Panc1 (cell line): ENCODE measurements around the gene STK24. TPM values are rescaled to one million over a fixed set of nuclear protein-coding genes. Genes with fewer than 3 reads are reported as not detected.

Experiments
- ATAC-seq: fragments of 200-7000 bp; cut with Tn5 transposase; 2 replicates; pipeline ENCODE4 v1.9.1; 2020; ENCODE audit warnings: mild to moderate bottlenecking, moderate library complexity
- BruUV-seq: library from RNA; stranded (reverse); fragments of 400-500 nt; replicated peaks from 2 replicates; lab custom pipeline; 2021; lab: Mats Ljungman, UMichigan
- CTCF ChIA-PET: fragments of 300-600 bp; sonication (Branson Sonifier 250); formaldehyde crosslinking; loops from one replicate; lab custom pipeline; 2022; ENCODE audit warnings: antibody characterized with exemption; lab: Charles Lee
- POLR2A ChIA-PET: fragments of 300-600 bp; sonication (Branson Sonifier 250); formaldehyde crosslinking; loops from one replicate; lab custom pipeline; 2022; ENCODE audit warnings: antibody characterized with exemption; lab: Charles Lee
- DNase-seq: peaks from one replicate; pipeline ENCODE4 v3.0.0-alpha.2; 2010; ENCODE audit warnings: low read depth, low spot score
- H3K27ac ChIP-seq: 2 replicates; pipeline ENCODE4 v1.5.1; 2011; ENCODE audit warnings: mild to moderate bottlenecking, low read length, inconsistent platforms
- H3K27me3 ChIP-seq: fragments of 200-500 bp; sonication (Bioruptor generic); 2 replicates; pipeline ENCODE4 v1.6.0; 2014; ENCODE audit warnings: low read length, inconsistent platforms; ENCODE audit not compliant: control insufficient read depth, insufficient read depth
- H3K36me3 ChIP-seq: fragments of 200-500 bp; sonication (Bioruptor generic); 2 replicates; pipeline ENCODE4 v1.5.1; 2014; ENCODE audit warnings: inconsistent platforms, mild to moderate bottlenecking, low read length, moderate library complexity; ENCODE audit not compliant: control insufficient read depth, insufficient read depth
- H3K4me1 ChIP-seq: 2 replicates; pipeline ENCODE4 v1.5.1; 2011; ENCODE audit warnings: inconsistent platforms, mild to moderate bottlenecking, low read length, moderate library complexity; ENCODE audit not compliant: control insufficient read depth, insufficient read depth
- H3K4me3 ChIP-seq, 2 experiments: 2 replicates each; pipeline ENCODE4 v1.5.1; 2011 to 2012; ENCODE audit warnings: low read depth in 2 of 2, low read length in 2 of 2, mild to moderate bottlenecking in 2 of 2, inconsistent platforms in 1 of 2, moderate library complexity in 1 of 2
- H3K9me3 ChIP-seq: fragments of 200-500 bp; sonication (Bioruptor generic); 2 replicates; pipeline ENCODE4 v1.5.1; 2014; ENCODE audit warnings: low read depth, mild to moderate bottlenecking, inconsistent platforms, low read length, moderate library complexity; ENCODE audit not compliant: control insufficient read depth, insufficient read depth
- POLR2AphosphoS5 ChIP-seq: IDR thresholded peaks from 2 replicates; pipeline ENCODE4 v1.6.1; 2012; ENCODE audit warnings: mild to moderate bottlenecking, low read depth, low read length, moderate library complexity
- SIN3A ChIP-seq: IDR thresholded peaks from 2 replicates; pipeline ENCODE4 v1.6.1; 2012; ENCODE audit warnings: low read depth, mild to moderate bottlenecking, low read length, moderate library complexity, borderline replicate concordance; ENCODE audit not compliant: insufficient read depth
- TCF7L2 ChIP-seq: IDR thresholded peaks from 2 replicates; pipeline ENCODE4 v1.6.1; 2011; ENCODE audit warnings: mild to moderate bottlenecking, low read depth, low read length, inconsistent platforms
- in situ Hi-C: cut with HindIII; loops from 2 replicates; pipeline ENCODE4 v1.10.0; 2016; ENCODE audit warnings: low sequenced_read_pairs, low pct_unique_long_range_greater_than_20kb
- intact Hi-C: fragments of 100-400 bp; cut with micrococcal nuclease; formaldehyde crosslinking; loops from one replicate; pipeline ENCODE4 v1.10.0; 2022; ENCODE audit not compliant: unreplicated experiment
- total RNA-seq: library from RNA; stranded (reverse); gene quantifications from one replicate; pipeline ENCODE4 v1.2.1, GENCODE V29; 2021; ENCODE audit not compliant: unreplicated experiment
- TF ChIP-seq, protein P1 (sequence below), 2 experiments: IDR thresholded peaks; 2 replicates each; pipeline ENCODE4 v1.6.1; 2011 to 2012; ENCODE audit warnings: low read depth in 2 of 2, control low read depth in 1 of 2, low read length in 1 of 2, mild to moderate bottlenecking in 1 of 2, moderate library complexity in 1 of 2; ENCODE audit not compliant: insufficient read depth in 1 of 2
- TF ChIP-seq, protein P2 (sequence below): fragments of 450-650 bp; IDR thresholded peaks from 2 replicates; pipeline ENCODE4 v1.5.1; 2017; ENCODE audit warnings: mild to moderate bottlenecking

Gene STK24
- total RNA-seq, 1 experiment from 2014 or later: 57.3 TPM

DNA sequence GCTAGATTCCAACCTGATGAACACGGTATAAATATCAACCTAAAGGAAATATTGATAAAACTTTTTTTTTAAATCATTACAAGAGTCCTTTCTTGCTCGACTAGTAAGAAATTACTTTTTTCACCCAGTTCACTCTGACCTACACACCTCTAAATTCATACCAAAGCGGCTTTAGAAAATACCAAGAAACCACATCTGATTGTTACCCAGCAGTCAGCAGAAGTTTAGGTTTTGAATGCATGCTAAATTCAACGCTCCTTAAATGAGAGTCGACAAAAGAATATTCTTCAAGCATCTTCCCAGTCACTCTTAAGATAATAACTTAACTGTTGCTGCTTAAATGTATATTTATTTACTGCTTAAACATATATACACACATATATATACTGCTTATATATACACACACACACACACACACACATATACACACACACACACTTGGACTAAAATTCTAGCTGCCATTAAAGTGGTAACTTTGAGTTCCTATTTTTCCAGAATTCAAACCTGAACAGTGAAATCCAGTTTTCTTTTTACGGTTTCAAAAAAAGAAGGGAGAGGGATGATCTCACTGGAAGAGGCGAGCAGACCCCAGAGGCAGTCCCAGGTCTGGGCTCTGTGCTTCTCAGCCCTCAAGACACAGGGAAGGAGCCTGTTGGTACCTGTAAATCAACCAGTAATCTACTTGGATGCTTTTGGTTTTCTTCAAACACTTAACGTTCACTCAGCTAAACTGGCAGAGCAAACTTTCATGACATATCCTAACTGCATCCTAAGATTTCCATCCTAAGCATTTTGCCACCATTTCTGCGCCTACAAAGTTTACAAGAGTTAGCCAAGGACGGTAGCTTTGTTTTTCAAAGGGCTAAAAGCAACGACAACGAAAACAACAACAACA is 1.7 kb downstream of the STK24 start:
- in situ Hi-C loops: no loop called here
- no peaks in the 10 kb centered on the region for H3K27me3 ChIP-seq
- DNase-seq (no peak), ATAC-seq (no peak)
- ChIA-PET CTCF (no interaction called here), POLR2A (interaction anchor here (0.6 kb wide), 1 partner anchor 23 kb away, joined by 3 read pairs; no protein-coding TSS in a partner anchor)
- no TSS peak for BruUV-seq
- H3K36me3 ChIP-seq: no peaks in the 10 kb centered on the region; the same call in 1 of the 2 replicates
- peak overlapping the region; percentile 70 to 78 for H3K4me3 ChIP-seq
- H3K9me3 ChIP-seq: no peaks in the 10 kb centered on the region
- TF ChIP-seq, protein P1, sequence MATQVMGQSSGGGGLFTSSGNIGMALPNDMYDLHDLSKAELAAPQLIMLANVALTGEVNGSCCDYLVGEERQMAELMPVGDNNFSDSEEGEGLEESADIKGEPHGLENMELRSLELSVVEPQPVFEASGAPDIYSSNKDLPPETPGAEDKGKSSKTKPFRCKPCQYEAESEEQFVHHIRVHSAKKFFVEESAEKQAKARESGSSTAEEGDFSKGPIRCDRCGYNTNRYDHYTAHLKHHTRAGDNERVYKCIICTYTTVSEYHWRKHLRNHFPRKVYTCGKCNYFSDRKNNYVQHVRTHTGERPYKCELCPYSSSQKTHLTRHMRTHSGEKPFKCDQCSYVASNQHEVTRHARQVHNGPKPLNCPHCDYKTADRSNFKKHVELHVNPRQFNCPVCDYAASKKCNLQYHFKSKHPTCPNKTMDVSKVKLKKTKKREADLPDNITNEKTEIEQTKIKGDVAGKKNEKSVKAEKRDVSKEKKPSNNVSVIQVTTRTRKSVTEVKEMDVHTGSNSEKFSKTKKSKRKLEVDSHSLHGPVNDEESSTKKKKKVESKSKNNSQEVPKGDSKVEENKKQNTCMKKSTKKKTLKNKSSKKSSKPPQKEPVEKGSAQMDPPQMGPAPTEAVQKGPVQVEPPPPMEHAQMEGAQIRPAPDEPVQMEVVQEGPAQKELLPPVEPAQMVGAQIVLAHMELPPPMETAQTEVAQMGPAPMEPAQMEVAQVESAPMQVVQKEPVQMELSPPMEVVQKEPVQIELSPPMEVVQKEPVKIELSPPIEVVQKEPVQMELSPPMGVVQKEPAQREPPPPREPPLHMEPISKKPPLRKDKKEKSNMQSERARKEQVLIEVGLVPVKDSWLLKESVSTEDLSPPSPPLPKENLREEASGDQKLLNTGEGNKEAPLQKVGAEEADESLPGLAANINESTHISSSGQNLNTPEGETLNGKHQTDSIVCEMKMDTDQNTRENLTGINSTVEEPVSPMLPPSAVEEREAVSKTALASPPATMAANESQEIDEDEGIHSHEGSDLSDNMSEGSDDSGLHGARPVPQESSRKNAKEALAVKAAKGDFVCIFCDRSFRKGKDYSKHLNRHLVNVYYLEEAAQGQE (IDR thresholded peaks at IDR 0.05; ENCODE audit: insufficient read depth in 1 of 2, low read depth in 2 of 2, low read length in 1 of 2): no peak
- TF ChIP-seq POLR2AphosphoS5 (no peak), SIN3A (no peak)
- TF ChIP-seq, protein P2, sequence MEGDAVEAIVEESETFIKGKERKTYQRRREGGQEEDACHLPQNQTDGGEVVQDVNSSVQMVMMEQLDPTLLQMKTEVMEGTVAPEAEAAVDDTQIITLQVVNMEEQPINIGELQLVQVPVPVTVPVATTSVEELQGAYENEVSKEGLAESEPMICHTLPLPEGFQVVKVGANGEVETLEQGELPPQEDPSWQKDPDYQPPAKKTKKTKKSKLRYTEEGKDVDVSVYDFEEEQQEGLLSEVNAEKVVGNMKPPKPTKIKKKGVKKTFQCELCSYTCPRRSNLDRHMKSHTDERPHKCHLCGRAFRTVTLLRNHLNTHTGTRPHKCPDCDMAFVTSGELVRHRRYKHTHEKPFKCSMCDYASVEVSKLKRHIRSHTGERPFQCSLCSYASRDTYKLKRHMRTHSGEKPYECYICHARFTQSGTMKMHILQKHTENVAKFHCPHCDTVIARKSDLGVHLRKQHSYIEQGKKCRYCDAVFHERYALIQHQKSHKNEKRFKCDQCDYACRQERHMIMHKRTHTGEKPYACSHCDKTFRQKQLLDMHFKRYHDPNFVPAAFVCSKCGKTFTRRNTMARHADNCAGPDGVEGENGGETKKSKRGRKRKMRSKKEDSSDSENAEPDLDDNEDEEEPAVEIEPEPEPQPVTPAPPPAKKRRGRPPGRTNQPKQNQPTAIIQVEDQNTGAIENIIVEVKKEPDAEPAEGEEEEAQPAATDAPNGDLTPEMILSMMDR: no peak
- peaks cover 41% of the 10 kb centered on the region for H3K4me1 ChIP-seq
- H3K27ac ChIP-seq: peak overlapping the region; percentile 82
- intact Hi-C loops: no loop called here

DNA sequence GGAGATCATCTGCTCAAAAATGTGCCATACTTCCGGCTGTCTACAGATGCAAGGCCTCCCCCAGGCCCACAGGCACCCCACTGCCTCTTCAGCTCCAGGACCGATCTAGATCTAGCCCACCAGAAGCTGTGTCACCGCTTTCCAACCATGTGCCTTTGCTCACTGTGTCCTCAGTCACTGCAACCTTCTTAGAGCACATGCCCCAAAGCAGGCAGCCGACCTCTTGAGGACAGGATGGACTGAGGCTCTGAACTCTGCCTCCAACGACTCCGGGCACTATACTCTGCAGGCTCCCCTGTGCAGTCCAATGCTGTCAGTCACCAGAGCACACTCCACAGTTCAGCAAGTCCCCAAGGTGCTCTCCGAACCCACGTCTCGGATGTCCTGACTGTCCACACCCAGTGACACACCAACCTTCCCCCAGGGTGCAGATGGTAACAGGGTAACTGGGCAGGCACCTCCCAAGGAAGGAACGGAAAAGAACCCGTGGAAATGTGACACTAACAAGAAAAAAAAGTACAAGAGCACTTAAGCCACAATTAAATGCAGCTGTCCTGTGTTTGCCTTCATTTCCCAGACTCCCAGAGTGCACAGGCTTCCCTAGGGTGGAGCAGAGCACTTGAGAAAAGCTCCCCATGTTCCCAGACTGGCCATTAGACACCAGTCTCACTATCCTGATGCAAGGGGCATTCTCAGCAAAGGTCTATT is 4.8 kb downstream of the STK24 start:
- peak overlapping the region; percentile 85 for H3K27ac ChIP-seq
- ChIA-PET POLR2A (interaction anchor here (0.7 kb wide), 1 partner anchor 16 kb away, joined by 4 read pairs; no protein-coding TSS in a partner anchor), CTCF (no interaction called here)
- peak; percentile 48 for ATAC-seq
- intact Hi-C loops (no loop called here), in situ Hi-C loops (no loop called here)
- H3K4me1 ChIP-seq: peaks cover 32% of the 10 kb centered on the region
- no peaks in the 10 kb centered on the region; the same call in 1 of the 2 replicates for H3K36me3 ChIP-seq
- DNase-seq: no peak
- H3K9me3 ChIP-seq: no peaks in the 10 kb centered on the region
- no peak for TF ChIP-seq SIN3A
- no peak for TF ChIP-seq TCF7L2
- TF ChIP-seq, protein P2: no peak
- TF ChIP-seq POLR2AphosphoS5: no peak
- TF ChIP-seq, protein P1 (IDR thresholded peaks at IDR 0.05; ENCODE audit: insufficient read depth in 1 of 2, low read depth in 2 of 2, low read length in 1 of 2): no peak
- no peaks in the 10 kb centered on the region for H3K27me3 ChIP-seq
- BruUV-seq: no TSS peak
- H3K4me3 ChIP-seq: peak overlapping the region in 1 of 2 experiments; percentile 30; a peak in 2 of 4 replicates
